ENCODE data around the gene WRAP53. TPM values are rescaled to one million over a fixed set of nuclear protein-coding genes. Genes with fewer than 3 reads are reported as not detected.

Gene WRAP53
- total and polyA plus RNA-seq, 2 of the 13 experiments (the other 11 are each of a cell fraction or from before 2014, with no cell fraction given), result 7.0 to 19.5 TPM

- TF ChIP-seq ZNF547 (CRISPR knock-in tag; IDR thresholded peaks at IDR 0.05), result no peak; the same call in 1 of the 2 replicates
- TF ChIP-seq ZNF20 (CRISPR knock-in tag; IDR thresholded peaks at IDR 0.05), result no peak
- no peak for TF ChIP-seq ZXDC (CRISPR knock-in tag; IDR thresholded peaks at IDR 0.05)
- no peak for TF ChIP-seq MAFK (conservative IDR thresholded peaks at IDR 0.05 in 1 of 2, IDR thresholded peaks at IDR 0.05 in 1 of 2; ENCODE audit: low read length in 2 of 2)
- TF ChIP-seq IKZF1 (IDR thresholded peaks at IDR 0.05), result no peak
- no peak for TF ChIP-seq JUN (CRISPR knock-in tag; IDR thresholded peaks at IDR 0.05)
- TF ChIP-seq TBX2 (CRISPR knock-in tag; IDR thresholded peaks at IDR 0.05; ENCODE audit: borderline replicate concordance), result no peak; the same call in 1 of the 2 replicates
- TF ChIP-seq EED (CRISPR knock-in tag; IDR thresholded peaks at IDR 0.05), result no peak
- no peak for TF ChIP-seq MAZ (IDR thresholded peaks at IDR 0.05; ENCODE audit: borderline replicate concordance, low read depth, low read length)
- TF ChIP-seq MAZ (CRISPR knock-in tag; IDR thresholded peaks at IDR 0.05; ENCODE audit: low read depth), result no peak
- no peak for TF ChIP-seq ZBTB7B (CRISPR knock-in tag; IDR thresholded peaks at IDR 0.05)
- no peak for TF ChIP-seq CCDC6 (CRISPR knock-in tag; IDR thresholded peaks at IDR 0.05)
- TF ChIP-seq ZNF646 (CRISPR knock-in tag; IDR thresholded peaks at IDR 0.05), result no peak
- no peak for TF ChIP-seq GMEB2 (CRISPR knock-in tag; IDR thresholded peaks at IDR 0.05; ENCODE audit: low read depth)
- no peak for TF ChIP-seq RBM39 (IDR thresholded peaks at IDR 0.05; ENCODE audit: low read depth, low read length, poor library complexity, severe bottlenecking)
- TF ChIP-seq ZNF317 (CRISPR knock-in tag; IDR thresholded peaks at IDR 0.05), result peak; percentile 44; the same call in 1 of the 2 replicates
- TF ChIP-seq HNRNPL (IDR thresholded peaks at IDR 0.05; ENCODE audit: low read depth, low read length), result no peak
- no peak for TF ChIP-seq ZSCAN31 (CRISPR knock-in tag; IDR thresholded peaks at IDR 0.05; ENCODE audit: low read depth)
These were observed 1.8 kb upstream of the WRAP53 start (continued) for GRCh38 chr17:7686222-7687071.
